ENCODE data around the gene FAM32A.

The FAM32A gene

DNA sequence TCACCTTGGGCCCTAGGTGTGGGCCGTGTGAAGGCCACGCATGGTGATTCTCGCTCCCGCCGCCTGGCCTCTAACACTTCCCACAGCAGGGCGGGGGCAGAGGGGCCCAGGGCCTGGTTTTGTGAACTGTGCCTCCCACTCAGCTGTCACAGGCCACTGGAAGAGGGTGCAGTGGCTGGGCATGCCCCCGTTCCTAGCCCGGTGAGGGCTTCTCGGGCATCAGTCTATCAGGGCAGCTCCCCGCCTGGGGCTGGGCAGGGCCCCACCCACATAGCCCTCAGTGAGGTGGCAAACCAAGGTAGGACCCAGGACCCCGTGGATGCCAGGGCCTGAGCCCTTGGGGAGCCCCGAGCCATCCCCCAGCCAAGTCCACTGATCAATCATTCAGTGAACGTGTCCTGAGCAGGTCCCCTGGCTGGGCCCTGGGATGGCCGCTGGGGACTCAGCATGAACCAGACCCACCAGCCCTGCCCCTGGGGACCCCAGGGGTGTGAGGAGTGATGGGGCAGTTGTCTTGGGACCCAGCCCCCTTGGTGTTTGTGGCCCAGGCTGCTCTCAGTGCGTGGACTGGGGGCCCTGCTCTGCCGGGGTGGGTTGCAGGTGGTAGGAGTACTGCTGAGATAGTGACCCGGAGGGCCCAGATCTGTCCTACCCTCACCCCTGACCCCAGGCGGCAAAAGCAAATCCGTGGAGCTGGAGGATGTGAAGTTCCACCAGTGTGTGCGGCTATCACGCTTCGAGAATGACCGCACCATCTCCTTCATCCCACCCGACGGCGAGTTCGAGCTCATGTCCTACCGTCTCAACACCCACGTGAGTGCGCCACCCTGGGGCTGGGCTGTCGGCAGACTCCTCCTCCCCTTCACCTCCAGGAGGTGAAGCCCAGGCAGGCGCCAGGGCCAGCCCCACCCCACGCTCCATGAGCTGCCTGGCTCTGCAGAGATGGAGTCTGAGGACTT, 41.9 kb downstream of the FAM32A start:
- FAIRE-seq: no peak

GRCh38 chr19:16227837-16228636, 42.8 kb downstream of the FAM32A start:
- no peak for FAIRE-seq

More for the DNA sequence above, 41.9 kb downstream of the FAM32A start:
- DNase-seq (ENCODE audit: insufficient read length, low spot score): no peak
- no peak for TF ChIP-seq TAF1 (IDR thresholded peaks at IDR 0.05; ENCODE audit: low read depth, low read length)
- TF ChIP-seq SPI1 (IDR thresholded peaks at IDR 0.05; ENCODE audit: low read depth, low read length): no peak
- no peak for TF ChIP-seq POLR2AphosphoS5 (IDR thresholded peaks at IDR 0.05; ENCODE audit: low read depth, low read length)
- TF ChIP-seq PAX5 (IDR thresholded peaks at IDR 0.05; ENCODE audit: insufficient read depth, low read length, severe bottlenecking): no peak

GRCh38 chr19:16228637-16229321, 43.6 kb downstream of the FAM32A start:
- TF ChIP-seq TAF1 (IDR thresholded peaks at IDR 0.05; ENCODE audit: low read depth, low read length): no peak
- DNase-seq (ENCODE audit: insufficient read length, low spot score) (no peak), FAIRE-seq (no peak)

More at GRCh38 chr19:16227837-16228636, 42.8 kb downstream of the FAM32A start:
- TF ChIP-seq POLR2AphosphoS5 (IDR thresholded peaks at IDR 0.05; ENCODE audit: low read depth, low read length) (no peak), POU2F2 (IDR thresholded peaks at IDR 0.05; ENCODE audit: low read depth, low read length) (no peak), POLR2A (IDR thresholded peaks at IDR 0.05; ENCODE audit: low read depth, low read length) (no peak), TAF1 (IDR thresholded peaks at IDR 0.05; ENCODE audit: low read depth, low read length) (no peak), SPI1 (IDR thresholded peaks at IDR 0.05; ENCODE audit: low read depth, low read length) (no peak), PAX5 (IDR thresholded peaks at IDR 0.05; ENCODE audit: insufficient read depth, low read length, severe bottlenecking) (no peak)
- DNase-seq (ENCODE audit: insufficient read length, low spot score): no peak

- no peak for FAIRE-seq
- no peak for DNase-seq (ENCODE audit: insufficient read length, low spot score)
- TF ChIP-seq POU2F2 (IDR thresholded peaks at IDR 0.05; ENCODE audit: low read depth, low read length) (no peak), SPI1 (IDR thresholded peaks at IDR 0.05; ENCODE audit: low read depth, low read length) (no peak), PAX5 (IDR thresholded peaks at IDR 0.05; ENCODE audit: insufficient read depth, low read length, severe bottlenecking) (no peak), POLR2AphosphoS5 (IDR thresholded peaks at IDR 0.05; ENCODE audit: low read depth, low read length) (no peak), TAF1 (IDR thresholded peaks at IDR 0.05; ENCODE audit: low read depth, low read length) (no peak), POLR2A (IDR thresholded peaks at IDR 0.05; ENCODE audit: low read depth, low read length) (no peak)
Measured at GRCh38 chr19:16229322-16229641, 44.1 kb downstream of the FAM32A start.

GRCh38 chr19:16232127-16232526, 46.9 kb downstream of the FAM32A start:
- TF ChIP-seq TAF1 (IDR thresholded peaks at IDR 0.05; ENCODE audit: low read depth, low read length): no peak
- no peak for TF ChIP-seq POU2F2 (IDR thresholded peaks at IDR 0.05; ENCODE audit: low read depth, low read length)
- no peak for TF ChIP-seq POLR2AphosphoS5 (IDR thresholded peaks at IDR 0.05; ENCODE audit: low read depth, low read length)
- no peak for TF ChIP-seq POLR2A (IDR thresholded peaks at IDR 0.05; ENCODE audit: low read depth, low read length)
- no peak for TF ChIP-seq SPI1 (IDR thresholded peaks at IDR 0.05; ENCODE audit: low read depth, low read length)
- TF ChIP-seq PAX5 (IDR thresholded peaks at IDR 0.05; ENCODE audit: insufficient read depth, low read length, severe bottlenecking): no peak
- DNase-seq (ENCODE audit: insufficient read length, low spot score): no peak
- FAIRE-seq: no peak

- TF ChIP-seq POU2F2 (IDR thresholded peaks at IDR 0.05; ENCODE audit: low read depth, low read length) (no peak), PAX5 (IDR thresholded peaks at IDR 0.05; ENCODE audit: insufficient read depth, low read length, severe bottlenecking) (no peak), POLR2A (IDR thresholded peaks at IDR 0.05; ENCODE audit: low read depth, low read length) (no peak), TAF1 (IDR thresholded peaks at IDR 0.05; ENCODE audit: low read depth, low read length) (no peak), SPI1 (IDR thresholded peaks at IDR 0.05; ENCODE audit: low read depth, low read length) (no peak), POLR2AphosphoS5 (IDR thresholded peaks at IDR 0.05; ENCODE audit: low read depth, low read length) (no peak)
- DNase-seq (ENCODE audit: insufficient read length, low spot score) (no peak), FAIRE-seq (no peak)
Measured at GRCh38 chr19:16232568-16232967, 47.4 kb downstream of the FAM32A start.

GRCh38 chr19:16233081-16233776, 48.0 kb downstream of the FAM32A start:
- DNase-seq (ENCODE audit: insufficient read length, low spot score) (no peak), FAIRE-seq (no peak)
- no peak for TF ChIP-seq POLR2A (IDR thresholded peaks at IDR 0.05; ENCODE audit: low read depth, low read length)
- no peak for TF ChIP-seq POU2F2 (IDR thresholded peaks at IDR 0.05; ENCODE audit: low read depth, low read length)
- TF ChIP-seq PAX5 (IDR thresholded peaks at IDR 0.05; ENCODE audit: insufficient read depth, low read length, severe bottlenecking): no peak
- no peak for TF ChIP-seq POLR2AphosphoS5 (IDR thresholded peaks at IDR 0.05; ENCODE audit: low read depth, low read length)
- TF ChIP-seq SPI1 (IDR thresholded peaks at IDR 0.05; ENCODE audit: low read depth, low read length): no peak
- TF ChIP-seq TAF1 (IDR thresholded peaks at IDR 0.05; ENCODE audit: low read depth, low read length): no peak

- FAIRE-seq (no peak), DNase-seq (ENCODE audit: insufficient read length, low spot score) (no peak)
- TF ChIP-seq POU2F2 (IDR thresholded peaks at IDR 0.05; ENCODE audit: low read depth, low read length) (no peak), POLR2AphosphoS5 (IDR thresholded peaks at IDR 0.05; ENCODE audit: low read depth, low read length) (no peak)
Measured at GRCh38 chr19:16233836-16234551, 48.8 kb downstream of the FAM32A start.
